D721Med (cell line): ENCODE results near the gene VPS9D1.

Source experiments
- DNase-seq: peaks from one replicate; pipeline ENCODE4 v3.0.0; 2011; ENCODE audit warnings: low spot score; ENCODE audit not compliant: insufficient read length
- FAIRE-seq: peaks from 2 replicates; lab custom pipeline; 2011; peaks lifted over from hg19 to GRCh38; lab: Jason Lieb, UNC
- CTCF ChIP-seq: IDR thresholded peaks from 2 replicates; pipeline ENCODE4 v1.5.1; 2012; ENCODE audit warnings: mild to moderate bottlenecking, control low read depth; ENCODE audit not compliant: insufficient read depth; ENCODE audit errors: missing control alignments

The VPS9D1 gene

GRCh38 chr16:89720813-89721545 is at the start of gene VPS9D1, which contains the start of gene ZNF276:
Gene VPS9D1 (minus strand): TSS chr16:89720898. CDS start chr16:89720861, 37 bp downstream.
Gene ZNF276 (plus strand): TSS chr16:89721537. CDS start chr16:89721641, 104 bp downstream.
- no peak for TF ChIP-seq CTCF
- no peak for FAIRE-seq
- DNase-seq = no peak

GRCh38 chr16:89770367-89770766 is 49.7 kb upstream of the VPS9D1 start:
- DNase-seq = no peak
- FAIRE-seq = no peak
- no peak for TF ChIP-seq CTCF

- no peak for DNase-seq
- no peak for FAIRE-seq
- no peak for TF ChIP-seq CTCF
Observed at GRCh38 chr16:89765292-89765830, 44.7 kb upstream of the VPS9D1 start.

- DNase-seq (no peak), FAIRE-seq (no peak)
- no peak for TF ChIP-seq CTCF
Observed at GRCh38 chr16:89764711-89765201, 44.1 kb upstream of the VPS9D1 start.

GRCh38 chr16:89761304-89761922 is 40.7 kb upstream of the VPS9D1 start:
- FAIRE-seq (no peak), DNase-seq (no peak)
- no peak for TF ChIP-seq CTCF

- FAIRE-seq = no peak
- no peak for DNase-seq
- no peak for TF ChIP-seq CTCF
Observed at GRCh38 chr16:89759746-89760340, 39.1 kb upstream of the VPS9D1 start.
